WTC11 (cell line): ENCODE data around the gene PTPN12.

Experiments used
- FOXK1 ChIP-seq: sonication (generic); formaldehyde crosslinking; IDR thresholded peaks from 2 replicates; pipeline ENCODE4 v1.8.0; 2022; ENCODE audit warnings: mild to moderate bottlenecking, moderate library complexity, missing genetic modification reagents
- KAT7 ChIP-seq: sonication (generic); formaldehyde crosslinking; IDR thresholded peaks from 2 replicates; pipeline ENCODE4 v1.8.1; 2023; ENCODE audit warnings: missing genetic modification reagents, mild to moderate bottlenecking, borderline replicate concordance
- RELA ChIP-seq: sonication (generic); formaldehyde crosslinking; IDR thresholded peaks from 2 replicates; pipeline ENCODE4 v1.8.1; 2022; ENCODE audit warnings: missing genetic modification reagents, mild to moderate bottlenecking, borderline replicate concordance
- TF ChIP-seq, protein P1 (sequence below): fragments of 200-600 bp; IDR thresholded peaks from 2 replicates; pipeline ENCODE4 v1.8.0; 2022; ENCODE audit warnings: antibody characterized with exemption
- TF ChIP-seq, protein P2 (sequence below): sonication (generic); formaldehyde crosslinking; IDR thresholded peaks from 2 replicates; pipeline ENCODE4 v1.8.0; 2022; ENCODE audit warnings: mild to moderate bottlenecking, missing genetic modification reagents
- TF ChIP-seq, protein P3 (sequence below): sonication (generic); formaldehyde crosslinking; IDR thresholded peaks from 2 replicates; pipeline ENCODE4 v1.8.1; 2023; ENCODE audit warnings: mild to moderate bottlenecking, missing genetic modification reagents, moderate library complexity

DNA sequence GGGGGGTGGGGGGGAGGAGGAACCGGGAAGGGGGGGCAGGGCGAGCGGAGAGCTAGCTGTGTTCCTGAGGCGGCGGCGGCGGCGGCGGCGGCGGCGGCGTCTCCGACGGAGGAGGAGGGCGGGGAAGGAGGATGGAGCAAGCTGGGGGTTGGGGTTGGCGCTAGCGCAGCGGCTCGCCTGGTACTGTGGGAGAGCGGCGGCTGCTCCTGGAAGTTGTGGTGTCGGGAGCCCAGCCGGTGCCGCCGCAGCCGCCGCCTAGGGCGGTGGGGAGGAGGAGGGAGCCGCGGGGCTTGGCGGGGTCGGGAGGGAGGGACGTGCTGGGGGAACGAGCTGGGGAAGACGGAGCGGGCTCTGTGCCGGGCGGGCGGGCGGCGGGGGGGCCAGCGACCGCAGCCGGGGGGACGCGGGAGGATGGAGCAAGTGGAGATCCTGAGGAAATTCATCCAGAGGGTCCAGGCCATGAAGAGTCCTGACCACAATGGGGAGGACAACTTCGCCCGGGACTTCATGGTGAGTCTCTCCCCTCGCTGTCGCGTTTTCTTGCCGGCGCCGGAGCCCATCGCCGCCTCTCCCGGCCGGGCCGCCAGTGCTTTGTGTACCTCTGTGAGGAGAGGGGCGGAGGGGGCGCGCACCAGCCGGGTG, at the start of gene PTPN12:
- TF ChIP-seq, protein P1, sequence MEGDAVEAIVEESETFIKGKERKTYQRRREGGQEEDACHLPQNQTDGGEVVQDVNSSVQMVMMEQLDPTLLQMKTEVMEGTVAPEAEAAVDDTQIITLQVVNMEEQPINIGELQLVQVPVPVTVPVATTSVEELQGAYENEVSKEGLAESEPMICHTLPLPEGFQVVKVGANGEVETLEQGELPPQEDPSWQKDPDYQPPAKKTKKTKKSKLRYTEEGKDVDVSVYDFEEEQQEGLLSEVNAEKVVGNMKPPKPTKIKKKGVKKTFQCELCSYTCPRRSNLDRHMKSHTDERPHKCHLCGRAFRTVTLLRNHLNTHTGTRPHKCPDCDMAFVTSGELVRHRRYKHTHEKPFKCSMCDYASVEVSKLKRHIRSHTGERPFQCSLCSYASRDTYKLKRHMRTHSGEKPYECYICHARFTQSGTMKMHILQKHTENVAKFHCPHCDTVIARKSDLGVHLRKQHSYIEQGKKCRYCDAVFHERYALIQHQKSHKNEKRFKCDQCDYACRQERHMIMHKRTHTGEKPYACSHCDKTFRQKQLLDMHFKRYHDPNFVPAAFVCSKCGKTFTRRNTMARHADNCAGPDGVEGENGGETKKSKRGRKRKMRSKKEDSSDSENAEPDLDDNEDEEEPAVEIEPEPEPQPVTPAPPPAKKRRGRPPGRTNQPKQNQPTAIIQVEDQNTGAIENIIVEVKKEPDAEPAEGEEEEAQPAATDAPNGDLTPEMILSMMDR, result no peak
- TF ChIP-seq, protein P2, sequence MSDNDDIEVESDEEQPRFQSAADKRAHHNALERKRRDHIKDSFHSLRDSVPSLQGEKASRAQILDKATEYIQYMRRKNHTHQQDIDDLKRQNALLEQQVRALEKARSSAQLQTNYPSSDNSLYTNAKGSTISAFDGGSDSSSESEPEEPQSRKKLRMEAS (CRISPR knock-in tag), result no peak; the same call in 1 of the 2 replicates
- TF ChIP-seq RELA (no peak), KAT7 (no peak), FOXK1 (no peak)
- TF ChIP-seq, protein P3, sequence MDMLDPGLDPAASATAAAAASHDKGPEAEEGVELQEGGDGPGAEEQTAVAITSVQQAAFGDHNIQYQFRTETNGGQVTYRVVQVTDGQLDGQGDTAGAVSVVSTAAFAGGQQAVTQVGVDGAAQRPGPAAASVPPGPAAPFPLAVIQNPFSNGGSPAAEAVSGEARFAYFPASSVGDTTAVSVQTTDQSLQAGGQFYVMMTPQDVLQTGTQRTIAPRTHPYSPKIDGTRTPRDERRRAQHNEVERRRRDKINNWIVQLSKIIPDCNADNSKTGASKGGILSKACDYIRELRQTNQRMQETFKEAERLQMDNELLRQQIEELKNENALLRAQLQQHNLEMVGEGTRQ (CRISPR knock-in tag), result no peak
